B cell (primary cell): ENCODE measurements around the gene LRRC8D.

Experiments used
- CTCF ChIP-seq: fragments of 200-600 bp; IDR thresholded peaks from one replicate; pipeline ENCODE4 v1.8.0; 2022; ENCODE audit warnings: antibody characterized with exemption, mild to moderate bottlenecking
- EZH2 ChIP-seq: IDR thresholded peaks from 2 replicates; pipeline ENCODE4 v1.6.1; 2012; ENCODE audit warnings: borderline replicate concordance, low read depth, mild to moderate bottlenecking, moderate library complexity, low read length; ENCODE audit not compliant: insufficient read depth, poor library complexity, severe bottlenecking

DNA sequence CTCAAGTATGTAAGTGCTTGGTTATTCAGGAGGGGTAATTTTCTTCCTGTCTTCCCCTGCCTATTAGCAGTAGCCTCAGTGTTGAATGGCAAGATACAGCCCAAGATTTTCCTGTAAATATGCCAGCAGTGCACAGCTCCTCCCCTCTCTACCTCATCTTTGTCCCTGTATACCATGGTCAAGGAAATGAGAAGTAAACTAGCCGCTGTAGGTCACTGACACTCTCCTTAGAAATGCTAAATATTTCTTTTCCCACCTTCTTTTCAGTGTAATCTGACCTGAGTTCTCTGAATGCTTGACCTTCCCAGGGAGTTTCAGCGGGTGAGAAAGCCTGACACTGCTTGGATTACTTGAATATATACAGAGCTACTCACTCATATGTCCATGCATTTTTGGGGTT lies 89.9 kb downstream of the LRRC8D start:
- TF ChIP-seq CTCF, result no peak
- no peak for TF ChIP-seq EZH2
